GM21528 (cell line): ENCODE measurements around the gene G6PC2.

ENCODE experiments used
- ATAC-seq: cut with Tn5 transposase; IDR thresholded peaks from one replicate; pipeline ENCODE4 v1.9.1; 2021; ENCODE audit warnings: mild to moderate bottlenecking, moderate library complexity; ENCODE audit not compliant: unreplicated experiment, low FRiP score

Gene G6PC2

DNA sequence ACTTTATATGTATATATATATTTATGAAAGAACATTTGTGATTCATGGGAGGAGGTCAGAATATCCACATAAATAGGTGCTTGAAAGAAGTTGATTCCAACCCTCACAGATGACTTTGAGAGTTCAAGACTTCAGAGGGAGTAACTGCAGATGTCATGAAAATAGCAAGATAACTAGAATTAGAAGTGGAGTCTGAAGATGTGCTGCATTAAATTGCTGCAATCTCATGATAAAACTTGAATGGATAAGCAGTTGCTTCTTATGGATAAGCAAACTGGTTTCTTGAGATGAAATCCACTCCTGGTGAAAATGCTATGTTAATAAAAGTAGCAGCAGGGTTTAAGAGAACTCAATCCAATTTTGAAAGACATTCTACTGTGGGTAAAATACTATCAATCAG is 40.2 kb downstream of the G6PC2 start:
- ATAC-seq = no peak

DNA sequence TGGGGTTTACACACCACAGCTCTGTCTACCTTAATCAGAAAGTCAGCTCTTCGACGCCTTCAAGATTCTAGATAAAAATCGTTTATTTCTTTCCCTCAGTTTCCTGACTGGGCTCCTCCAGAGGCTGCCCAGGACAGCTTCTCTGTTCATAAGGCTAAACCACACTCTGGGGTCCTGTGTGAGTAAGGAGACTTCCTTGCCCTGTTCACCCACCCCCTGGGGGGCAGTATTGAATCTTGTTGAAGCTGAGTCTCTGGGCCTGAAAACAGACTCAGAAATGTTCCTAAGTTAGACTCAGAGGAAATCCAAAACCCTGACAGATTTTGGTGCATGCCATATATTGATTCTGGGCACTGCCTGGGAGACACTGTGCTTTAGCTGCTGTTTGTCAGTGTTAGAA is 43.0 kb downstream of the G6PC2 start:
- no peak for ATAC-seq

DNA sequence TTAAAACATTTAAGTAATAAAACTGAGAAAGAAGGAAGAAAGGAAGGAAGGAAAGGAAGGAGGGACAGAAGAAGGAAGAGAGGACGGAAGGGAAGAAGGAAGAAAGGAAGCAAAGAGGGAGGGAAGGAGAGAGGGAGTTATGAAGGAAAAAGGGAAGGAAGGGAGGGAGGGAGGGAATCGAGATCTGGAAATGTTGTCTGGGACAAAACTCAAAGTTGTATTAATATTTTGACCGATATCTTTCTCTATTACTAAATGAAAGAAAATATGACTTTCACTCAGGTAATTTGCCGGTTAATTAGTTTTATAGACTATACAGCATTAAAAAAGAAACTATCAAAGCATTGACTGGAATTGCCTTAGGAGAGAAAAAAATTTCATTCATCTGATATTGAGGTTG is 44.4 kb downstream of the G6PC2 start:
- ATAC-seq = no peak

DNA sequence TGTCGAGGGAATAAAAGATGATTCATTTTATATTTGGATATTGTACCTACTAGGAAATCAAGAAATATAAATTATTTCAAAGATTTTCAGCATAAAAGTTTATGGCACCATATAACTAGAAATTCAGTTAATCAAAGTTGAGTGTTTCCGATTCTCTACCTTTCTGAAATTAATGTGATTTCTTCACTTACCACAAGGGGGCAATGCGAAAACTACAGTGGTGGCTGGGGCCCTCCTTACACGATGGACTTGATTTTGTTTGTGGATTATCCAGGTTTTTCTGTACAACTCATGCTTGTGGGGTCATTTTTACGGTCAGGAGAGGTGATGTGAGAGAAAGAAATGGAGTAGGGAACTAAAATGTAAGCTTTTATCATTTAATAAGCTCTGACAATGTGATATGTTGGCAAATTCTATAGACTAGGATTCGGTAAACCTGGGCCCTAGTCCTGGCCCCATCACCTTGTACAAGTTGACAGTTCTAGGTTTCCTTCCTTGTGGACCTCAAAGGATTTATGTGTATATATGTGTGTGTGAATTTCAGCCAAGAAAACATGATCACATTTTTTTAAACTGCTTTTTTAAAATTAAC is 47.6 kb downstream of the G6PC2 start:
- no peak for ATAC-seq

DNA sequence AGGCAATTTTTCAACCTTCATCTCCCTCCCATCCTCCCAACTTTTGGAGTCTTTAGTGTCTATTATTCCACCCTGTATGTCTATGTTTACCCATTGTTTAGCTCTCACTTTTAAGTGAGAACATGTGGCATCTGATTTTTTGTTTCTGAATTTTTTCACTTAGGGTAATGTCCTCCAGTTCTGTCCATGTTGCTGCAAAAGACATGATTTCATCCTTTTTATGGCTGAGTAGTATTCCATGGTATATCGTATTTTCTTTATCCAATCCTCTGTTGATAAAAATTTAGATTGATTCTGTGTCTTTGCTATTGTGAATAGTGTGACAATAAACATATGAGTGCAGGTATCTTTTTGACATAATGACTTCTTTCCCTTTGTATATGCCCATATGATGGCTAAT is 48.2 kb downstream of the G6PC2 start:
- ATAC-seq = no peak

DNA sequence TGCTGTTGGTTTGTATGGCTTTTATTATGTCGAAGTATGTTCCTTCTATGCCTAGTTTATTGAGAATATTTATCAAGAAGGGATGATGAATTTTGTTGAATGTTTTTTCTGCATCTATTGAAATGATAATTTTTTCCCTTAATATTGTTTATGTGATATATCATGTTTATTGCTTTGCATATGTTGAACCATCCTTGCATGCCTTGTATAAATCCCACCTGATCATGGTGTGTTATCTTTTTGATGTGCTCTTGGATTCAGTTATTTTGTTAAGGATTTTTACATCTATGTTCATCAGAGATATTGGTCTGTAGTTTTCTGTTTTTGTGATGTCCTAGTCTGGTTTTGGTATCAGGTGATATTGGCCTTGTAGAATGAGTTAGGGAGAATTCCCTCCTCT is 50.8 kb downstream of the G6PC2 start:
- no peak for ATAC-seq

DNA sequence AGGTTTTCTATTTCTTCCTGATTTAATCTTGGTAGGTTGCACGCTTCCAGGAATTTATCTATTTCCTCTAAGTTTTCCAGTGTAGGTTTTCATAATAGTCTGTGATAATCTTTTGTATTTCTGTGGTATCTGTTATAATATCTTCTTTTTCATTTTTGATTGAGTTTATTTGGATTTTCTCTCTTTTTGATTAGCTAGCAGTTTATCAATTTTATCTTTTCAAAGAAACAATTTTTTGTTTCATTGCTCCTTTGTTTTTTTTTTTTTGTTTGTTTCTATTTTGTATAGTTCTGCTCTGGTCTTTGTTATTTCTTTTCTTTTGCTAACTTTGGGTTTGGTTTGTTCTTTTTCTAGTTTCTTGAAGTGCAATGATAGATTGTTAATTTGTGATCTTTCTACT is 51.3 kb downstream of the G6PC2 start:
- ATAC-seq = no peak

DNA sequence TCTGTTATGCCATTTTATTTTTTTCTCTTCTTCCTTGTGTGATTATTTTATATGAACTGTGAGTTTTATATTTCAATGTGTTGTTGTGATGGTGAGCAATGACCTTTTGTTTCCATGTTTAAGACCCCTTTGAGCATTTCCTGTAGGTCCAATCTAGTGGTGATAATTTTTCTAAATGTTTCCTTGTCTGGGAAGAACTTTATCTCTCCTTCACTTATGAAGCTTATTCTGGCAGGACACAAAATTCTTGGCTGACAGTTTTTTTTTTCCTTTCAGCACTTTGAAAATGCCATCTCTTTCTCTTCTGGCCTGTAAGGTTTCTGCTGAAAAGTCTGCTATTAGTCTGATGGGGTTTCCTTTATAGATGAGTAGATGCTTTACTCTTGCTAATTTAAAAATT is 53.2 kb downstream of the G6PC2 start:
- ATAC-seq = no peak

DNA sequence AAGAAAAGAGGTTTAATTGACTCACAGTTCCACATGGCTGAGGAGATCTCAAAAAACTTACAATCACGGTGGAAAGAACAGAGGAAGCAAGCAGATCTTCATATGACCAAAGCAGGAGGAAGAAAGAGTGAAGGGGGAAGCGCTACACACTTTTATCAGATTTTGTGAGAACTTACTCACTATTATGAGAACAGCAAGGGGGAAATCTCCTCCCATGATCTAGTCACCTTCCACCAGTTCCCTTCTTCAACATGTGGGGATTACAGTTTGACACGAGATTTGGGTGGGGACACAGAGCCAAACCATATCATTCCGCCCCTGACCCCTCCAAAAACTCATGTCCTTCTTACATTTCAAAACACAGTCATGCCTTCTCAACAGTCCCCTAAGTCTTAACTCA is 54.2 kb downstream of the G6PC2 start:
- ATAC-seq = no peak

DNA sequence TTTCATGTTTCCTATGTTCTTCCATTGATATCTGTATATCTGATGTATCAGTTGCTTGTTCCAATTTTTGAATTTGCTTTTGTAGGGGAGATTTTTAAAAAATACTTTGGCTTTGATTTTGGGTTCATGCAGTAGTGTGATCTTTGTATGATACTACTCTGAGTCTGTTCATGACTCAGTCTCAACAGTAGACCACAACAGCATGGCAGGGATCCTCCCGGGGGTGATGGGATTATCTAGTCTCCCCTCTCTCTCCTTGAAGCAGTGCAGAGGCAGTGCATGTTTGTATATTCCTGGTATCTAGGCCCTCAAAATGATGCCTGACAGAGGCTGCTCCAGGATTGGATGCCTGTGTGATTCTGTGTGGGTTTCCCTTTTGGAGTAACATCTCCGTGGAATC is 55.3 kb downstream of the G6PC2 start:
- no peak for ATAC-seq
